IPS-15b (cell line): ENCODE measurements around the gene IL10.

Experiments
- H3K27me3 ChIP-seq: one replicate; pipeline ENCODE4 v1.6.1; 2013; ENCODE audit warnings: low read length; ENCODE audit not compliant: control insufficient read depth, insufficient read depth
- H3K36me3 ChIP-seq: one replicate; pipeline ENCODE4 v1.6.1; 2013; ENCODE audit warnings: low read length; ENCODE audit not compliant: control insufficient read depth, insufficient read depth
- H3K4me1 ChIP-seq: one replicate; pipeline ENCODE4 v1.6.1; 2013; ENCODE audit warnings: mild to moderate bottlenecking, low read length; ENCODE audit not compliant: control insufficient read depth, insufficient read depth
- H3K4me3 ChIP-seq: one replicate; pipeline ENCODE4 v1.5.1; 2013; ENCODE audit warnings: low read depth, low read length
- H3K9ac ChIP-seq: one replicate; pipeline ENCODE4 v1.6.1; 2013; ENCODE audit warnings: low read depth, mild to moderate bottlenecking, low read length
- H3K9me3 ChIP-seq: one replicate; pipeline ENCODE4 v1.6.1; 2013; ENCODE audit warnings: mild to moderate bottlenecking, low read length; ENCODE audit not compliant: control insufficient read depth, insufficient read depth

IL10 gene

DNA sequence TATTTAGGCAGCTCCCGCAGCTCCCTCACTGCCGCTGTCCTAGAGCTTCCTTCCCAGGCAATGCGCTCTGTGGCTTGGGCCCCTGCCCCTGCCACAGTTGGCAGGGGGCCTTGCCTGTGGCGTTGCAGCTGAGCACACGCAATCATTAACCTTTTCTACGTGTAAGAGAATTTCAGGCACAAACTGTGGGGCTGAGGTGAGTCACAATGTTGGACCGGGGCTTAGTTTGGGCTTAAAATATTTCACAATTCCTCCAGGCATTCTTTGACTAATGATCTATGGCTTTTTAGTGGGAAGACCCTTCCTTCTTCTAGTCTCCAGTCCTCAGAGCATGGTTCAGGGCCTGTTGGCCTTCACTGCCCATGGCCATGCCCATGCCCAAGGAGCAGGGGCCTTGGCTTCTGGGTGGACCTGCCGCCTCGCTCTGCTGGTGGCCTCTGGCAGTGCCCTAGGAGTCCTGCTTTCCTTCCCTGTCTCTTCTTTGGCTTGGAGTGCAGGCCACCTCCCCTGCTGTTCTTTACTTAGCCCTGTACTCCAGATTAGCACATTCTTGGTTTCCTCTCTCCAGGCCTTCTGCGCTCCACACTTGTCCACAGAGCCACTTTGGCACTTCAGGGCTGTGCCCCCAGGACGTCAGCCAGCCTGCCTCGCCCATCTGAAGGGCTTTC, 48.4 kb downstream of the IL10 start:
- Histone ChIP-seq H3K27me3 (no peaks in the 10 kb centered on the region), H3K9me3 (no peaks in the 10 kb centered on the region), H3K4me1 (peaks cover 19% of the 10 kb centered on the region), H3K9ac (no peak overlapping the region), H3K36me3 (peaks cover under 1% of the 10 kb centered on the region), H3K4me3 (no peak overlapping the region)

DNA sequence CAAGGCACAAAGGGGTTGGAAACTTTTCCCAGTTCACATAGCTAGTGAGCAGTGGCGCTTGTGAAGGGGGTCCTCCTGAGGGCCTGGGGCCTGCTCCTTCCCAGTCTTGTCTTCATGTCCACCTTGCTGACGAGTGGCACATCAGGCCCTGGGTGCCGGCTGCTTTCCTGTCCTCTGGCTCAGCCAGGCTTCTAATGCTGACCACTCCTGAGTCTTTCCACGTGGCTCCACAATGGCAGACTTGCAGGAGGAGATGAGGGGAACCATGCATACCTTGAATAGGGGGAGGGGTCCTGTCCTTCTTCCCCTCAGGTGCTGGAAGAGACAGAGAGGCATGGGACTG, 48.9 kb downstream of the IL10 start:
- Histone ChIP-seq H3K4me3 (no peak overlapping the region), H3K27me3 (no peaks in the 10 kb centered on the region), H3K9ac (no peak overlapping the region), H3K4me1 (peaks cover 19% of the 10 kb centered on the region), H3K36me3 (no peaks in the 10 kb centered on the region), H3K9me3 (no peaks in the 10 kb centered on the region)

DNA sequence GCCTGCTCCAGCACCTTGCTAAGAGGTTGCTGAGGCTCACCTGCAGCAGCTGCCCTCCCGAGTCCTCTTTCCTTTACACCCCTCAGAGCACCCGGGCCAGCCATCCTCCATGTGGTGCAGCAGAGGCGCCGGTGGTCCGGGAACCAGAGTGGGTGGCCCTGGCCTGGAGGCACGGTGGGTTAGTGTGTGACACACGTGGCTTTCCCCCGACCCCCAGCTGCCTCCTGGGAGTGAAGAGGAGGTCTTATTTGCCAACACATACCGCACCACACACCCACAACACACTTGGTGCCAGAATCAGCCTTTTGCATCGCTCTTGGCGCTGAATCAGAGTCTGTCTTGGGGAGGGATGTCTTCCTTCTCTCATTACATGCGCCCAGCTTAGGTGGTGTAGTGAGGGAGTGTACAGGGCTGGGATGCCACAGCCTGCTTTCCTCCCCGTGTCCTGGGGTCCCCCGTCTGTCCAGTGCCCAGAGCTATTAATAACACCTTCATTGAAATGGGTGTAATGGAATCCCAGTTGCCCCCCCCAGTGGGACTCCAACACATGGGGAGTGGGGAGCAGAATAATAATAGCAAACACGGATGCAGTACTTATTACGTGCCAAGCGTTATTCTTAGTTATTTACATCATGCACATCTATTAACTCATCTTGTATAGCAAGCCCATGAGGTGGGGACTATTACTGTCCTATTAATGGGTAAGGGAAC, 49.4 kb downstream of the IL10 start:
- no peak overlapping the region for H3K9ac ChIP-seq
- H3K9me3 ChIP-seq, result no peaks in the 10 kb centered on the region
- H3K27me3 ChIP-seq, result no peaks in the 10 kb centered on the region
- no peaks in the 10 kb centered on the region for H3K36me3 ChIP-seq
- H3K4me1 ChIP-seq, result peaks cover 19% of the 10 kb centered on the region
- H3K4me3 ChIP-seq, result no peak overlapping the region

DNA sequence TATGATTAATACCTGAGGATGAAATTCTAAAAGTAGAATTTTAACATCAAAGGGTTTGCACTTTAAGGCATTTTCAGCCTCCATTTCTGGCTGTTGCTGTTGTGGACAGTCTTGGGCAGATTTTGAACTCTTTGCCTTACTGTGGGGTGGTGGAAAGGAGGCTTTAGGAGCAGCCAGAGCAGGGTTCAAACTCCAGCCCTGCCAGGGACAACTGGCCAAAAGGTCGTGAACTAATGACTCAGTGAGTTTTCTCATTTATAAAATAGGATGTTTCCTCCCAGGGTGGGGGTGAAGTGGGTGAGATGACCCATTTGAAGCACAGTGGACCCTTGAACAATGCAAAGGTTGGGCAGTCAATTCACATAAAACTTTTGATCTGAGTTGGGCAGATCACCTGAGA, 50.8 kb downstream of the IL10 start:
- H3K4me3 ChIP-seq, result no peak overlapping the region
- no peaks in the 10 kb centered on the region for H3K36me3 ChIP-seq
- no peaks in the 10 kb centered on the region for H3K27me3 ChIP-seq
- H3K9me3 ChIP-seq, result no peaks in the 10 kb centered on the region
- H3K9ac ChIP-seq, result no peak overlapping the region
- H3K4me1 ChIP-seq, result peaks cover 19% of the 10 kb centered on the region

DNA sequence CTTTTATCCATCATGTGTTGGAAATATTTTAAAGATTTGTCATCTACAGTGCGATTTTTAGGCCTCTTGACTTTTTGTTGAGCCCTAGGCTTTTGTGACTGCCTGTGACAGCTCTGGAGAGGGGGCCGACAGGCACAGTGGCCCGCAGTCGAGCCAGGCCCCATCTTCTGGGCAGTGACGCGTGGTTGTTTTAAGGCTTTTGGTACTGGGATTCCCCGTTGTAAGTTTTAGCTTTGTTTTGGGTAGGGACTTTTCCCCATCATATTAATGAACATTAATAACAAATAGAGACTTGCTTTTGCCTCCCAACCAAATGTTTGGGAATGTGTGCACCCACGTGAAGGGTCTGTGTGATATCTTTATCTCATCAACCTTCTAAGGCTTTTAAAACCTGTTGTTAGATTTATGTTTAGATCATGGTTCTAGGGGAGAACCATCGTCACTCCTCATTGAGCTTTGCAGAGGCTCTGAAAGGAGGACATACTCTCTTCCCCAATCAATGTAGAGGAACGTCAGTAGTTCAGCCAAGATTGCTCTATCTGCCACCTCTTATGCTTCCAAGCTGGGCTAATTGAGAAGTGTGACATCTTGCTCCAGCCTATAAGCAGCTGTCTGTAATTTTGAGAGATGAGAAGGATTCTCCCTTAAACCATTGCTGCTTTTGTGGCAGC, 53.0 kb downstream of the IL10 start:
- Histone ChIP-seq H3K9me3 (no peaks in the 10 kb centered on the region), H3K4me1 (peaks cover 15% of the 10 kb centered on the region), H3K4me3 (no peak overlapping the region), H3K9ac (no peak overlapping the region), H3K27me3 (no peaks in the 10 kb centered on the region), H3K36me3 (no peaks in the 10 kb centered on the region)

DNA sequence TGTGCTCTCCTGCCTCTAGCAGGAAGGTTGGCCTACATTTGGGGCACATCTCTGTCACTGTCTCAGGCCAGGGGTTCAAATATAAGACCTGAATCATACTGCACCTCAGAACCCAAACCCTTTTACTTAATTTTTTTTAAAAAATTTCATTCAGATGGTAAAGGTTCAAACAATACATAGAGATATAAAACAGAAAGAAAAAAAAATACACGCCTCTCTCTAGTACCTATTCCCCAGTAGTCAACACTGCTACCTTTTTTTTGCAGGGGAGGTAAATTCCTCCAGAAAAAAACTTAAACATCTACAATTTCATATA, 54.7 kb downstream of the IL10 start:
- H3K9me3 ChIP-seq, result no peaks in the 10 kb centered on the region
- peaks cover 4% of the 10 kb centered on the region for H3K4me1 ChIP-seq
- no peak overlapping the region for H3K4me3 ChIP-seq
- H3K27me3 ChIP-seq, result no peaks in the 10 kb centered on the region
- H3K36me3 ChIP-seq, result no peaks in the 10 kb centered on the region
- no peak overlapping the region for H3K9ac ChIP-seq
